ENCODE results near the gene ARSK.

GRCh38 chr5:95624368-95624767, 69.5 kb downstream of the ARSK start:
- TF ChIP-seq CTCF (IDR thresholded peaks at IDR 0.05) (no peak), POLR2AphosphoS5 (IDR thresholded peaks at IDR 0.05) (no peak)

All from prostate gland (tissue), 2 donors.